SU-DHL-6 (cell line): ENCODE measurements around the gene PKD2.

Experiments used
- CTCF ChIP-seq: fragments of 200-600 bp; sonication (generic); IDR thresholded peaks from one replicate; pipeline ENCODE4 v1.5.1; 2017; ENCODE audit warnings: antibody characterized with exemption, mild to moderate bottlenecking, low read length, moderate library complexity; ENCODE audit not compliant: insufficient read depth, poor library complexity, severe bottlenecking
- EZH2phosphoT487 ChIP-seq: fragments of 200-600 bp; sonication (generic), shearing (Covaris generic); conservative IDR thresholded peaks from 2 replicates; pipeline ENCODE4 v1.6.1; 2018; ENCODE audit warnings: mild to moderate bottlenecking, antibody characterized with exemption, low read length, moderate library complexity, mixed read lengths

- TF ChIP-seq CTCF (no peak), EZH2phosphoT487 (no peak)
Measured at GRCh38 chr4:88062843-88063242, 55.4 kb downstream of the PKD2 start.
